DOHH2 (cell line): ENCODE results near the gene P4HA2.

Experiments
- H3F3A ChIP-seq: fragments of 200-600 bp; sonication (generic), shearing (Covaris generic); 2 replicates; pipeline ENCODE4 v1.6.0; 2016; ENCODE audit warnings: antibody characterized with exemption, mild to moderate bottlenecking; ENCODE audit not compliant: control insufficient read depth, insufficient read depth
- H3K27ac ChIP-seq: fragments of 200-600 bp; sonication (generic); 2 replicates; pipeline ENCODE4 v1.5.1; 2014; ENCODE audit warnings: low read depth, mild to moderate bottlenecking, low read length, moderate library complexity
- H3K27me3 ChIP-seq: fragments of 200-600 bp; sonication (generic); 2 replicates; pipeline ENCODE4 v1.6.1; 2014; ENCODE audit warnings: mild to moderate bottlenecking, low read length, mixed read lengths; ENCODE audit not compliant: control insufficient read depth
- H3K36me3 ChIP-seq: fragments of 200-600 bp; sonication (generic); 2 replicates; pipeline ENCODE4 v1.6.1; 2014; ENCODE audit warnings: mild to moderate bottlenecking, low read length, moderate library complexity, mixed read lengths; ENCODE audit not compliant: control insufficient read depth
- H3K4me1 ChIP-seq: fragments of 200-600 bp; sonication (generic); 2 replicates; pipeline ENCODE4 v1.6.1; 2014; ENCODE audit warnings: mild to moderate bottlenecking, low read length, mixed read lengths; ENCODE audit not compliant: control insufficient read depth
- H3K4me2 ChIP-seq: fragments of 200-600 bp; sonication (generic); 2 replicates; pipeline ENCODE4 v1.6.0; 2014; ENCODE audit warnings: mild to moderate bottlenecking, low read length, moderate library complexity
- H3K4me3 ChIP-seq: fragments of 200-600 bp; sonication (generic); 2 replicates; pipeline ENCODE4 v1.5.1; 2014; ENCODE audit warnings: mild to moderate bottlenecking, low read length, mixed read lengths
- H3K79me2 ChIP-seq: fragments of 200-600 bp; sonication (generic); 2 replicates; pipeline ENCODE4 v1.6.1; 2014; ENCODE audit warnings: mild to moderate bottlenecking, low read length, mixed read lengths; ENCODE audit not compliant: control insufficient read depth
- H3K9me2 ChIP-seq: fragments of 200-600 bp; sonication (generic); replicated peaks from 2 replicates; pipeline ENCODE4 v1.6.1; 2014; ENCODE audit warnings: mild to moderate bottlenecking, low read length, mixed read lengths; ENCODE audit not compliant: control insufficient read depth
- H3K9me3 ChIP-seq: fragments of 200-600 bp; sonication (generic); 2 replicates; pipeline ENCODE4 v1.6.1; 2014; ENCODE audit warnings: antibody characterized with exemption, low read length, mixed read lengths; ENCODE audit not compliant: control insufficient read depth, insufficient read depth
- H4K20me1 ChIP-seq: fragments of 200-600 bp; sonication (generic); 2 replicates; pipeline ENCODE4 v1.6.0; 2014; ENCODE audit warnings: low read depth, mild to moderate bottlenecking, antibody characterized with exemption, low read length, moderate library complexity; ENCODE audit not compliant: control insufficient read depth, insufficient read depth
- EZH2phosphoT487 ChIP-seq: fragments of 200-600 bp; sonication (generic); IDR thresholded peaks from 2 replicates; pipeline ENCODE4 v1.6.1; 2017; ENCODE audit warnings: borderline replicate concordance, mild to moderate bottlenecking, antibody characterized with exemption, low read length, moderate library complexity, mixed read lengths
- TF ChIP-seq, protein P1 (sequence below): fragments of 200-600 bp; sonication (generic); IDR thresholded peaks from one replicate; pipeline ENCODE4 v1.5.1; 2014; ENCODE audit warnings: antibody characterized with exemption, mild to moderate bottlenecking, low read depth, low read length; ENCODE audit not compliant: poor library complexity, severe bottlenecking

Gene P4HA2

DNA sequence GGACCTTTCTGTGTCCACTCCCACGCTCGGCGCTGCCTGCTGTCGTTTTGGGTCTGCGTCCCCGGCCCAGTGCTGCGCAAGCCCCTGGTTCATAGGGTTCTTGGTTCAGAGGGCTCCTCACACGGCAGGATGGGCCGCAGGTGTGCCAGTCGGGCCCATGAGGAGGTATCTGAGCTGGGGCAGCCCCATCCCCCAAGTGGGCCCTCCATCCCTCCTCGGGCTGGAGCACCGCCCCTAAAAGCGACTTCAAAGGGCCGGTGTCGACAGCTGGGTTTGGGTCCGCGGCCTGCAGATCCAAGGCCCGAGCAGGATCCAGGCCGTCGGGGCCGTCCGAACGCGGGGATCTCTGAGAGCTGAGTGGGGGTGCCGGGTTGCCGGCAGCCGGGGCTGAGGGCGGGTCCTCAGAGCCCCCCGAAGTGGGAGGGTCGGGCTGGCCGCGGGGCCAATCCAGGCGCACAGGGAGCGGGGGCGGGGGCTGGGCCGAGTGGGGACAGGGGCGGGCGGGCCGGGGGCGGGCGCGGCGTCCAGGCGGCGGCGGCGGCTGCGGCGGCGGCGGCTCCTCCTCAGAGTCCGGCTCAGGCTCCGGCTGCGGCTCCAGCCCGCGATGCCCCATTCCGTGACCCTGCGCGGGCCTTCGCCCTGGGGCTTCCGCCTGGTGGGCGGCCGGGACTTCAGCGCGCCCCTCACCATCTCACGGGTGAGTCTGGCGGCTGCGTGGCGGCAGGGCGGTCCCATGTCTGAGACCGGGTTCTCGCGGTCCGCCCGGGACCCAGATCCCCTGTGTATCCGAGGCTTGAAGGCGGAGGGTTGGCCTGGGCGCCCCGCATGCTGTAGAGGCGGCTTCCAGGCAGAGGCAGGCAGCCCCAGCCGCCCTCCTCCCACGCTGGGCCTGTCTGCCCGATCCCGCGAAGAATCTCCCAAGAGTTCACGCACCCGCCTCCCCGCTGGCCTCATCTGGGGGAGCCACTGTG lies 29.8 kb upstream of the P4HA2 start, which contains the start of gene PDLIM4:
TSS of gene PDLIM4 (plus strand) at position 566 of the 971 bp plus-strand sequence. CDS start at position 605, 39 bp downstream.
- no peak for TF ChIP-seq EZH2phosphoT487
- TF ChIP-seq, protein P1, sequence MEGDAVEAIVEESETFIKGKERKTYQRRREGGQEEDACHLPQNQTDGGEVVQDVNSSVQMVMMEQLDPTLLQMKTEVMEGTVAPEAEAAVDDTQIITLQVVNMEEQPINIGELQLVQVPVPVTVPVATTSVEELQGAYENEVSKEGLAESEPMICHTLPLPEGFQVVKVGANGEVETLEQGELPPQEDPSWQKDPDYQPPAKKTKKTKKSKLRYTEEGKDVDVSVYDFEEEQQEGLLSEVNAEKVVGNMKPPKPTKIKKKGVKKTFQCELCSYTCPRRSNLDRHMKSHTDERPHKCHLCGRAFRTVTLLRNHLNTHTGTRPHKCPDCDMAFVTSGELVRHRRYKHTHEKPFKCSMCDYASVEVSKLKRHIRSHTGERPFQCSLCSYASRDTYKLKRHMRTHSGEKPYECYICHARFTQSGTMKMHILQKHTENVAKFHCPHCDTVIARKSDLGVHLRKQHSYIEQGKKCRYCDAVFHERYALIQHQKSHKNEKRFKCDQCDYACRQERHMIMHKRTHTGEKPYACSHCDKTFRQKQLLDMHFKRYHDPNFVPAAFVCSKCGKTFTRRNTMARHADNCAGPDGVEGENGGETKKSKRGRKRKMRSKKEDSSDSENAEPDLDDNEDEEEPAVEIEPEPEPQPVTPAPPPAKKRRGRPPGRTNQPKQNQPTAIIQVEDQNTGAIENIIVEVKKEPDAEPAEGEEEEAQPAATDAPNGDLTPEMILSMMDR, result no peak
- Histone ChIP-seq H3K27ac (no peak within 1 kb of the TSS), H3K36me3 (no peaks in the 10 kb centered on the region), H3K9me3 (no peaks in the 10 kb centered on the region), H3K79me2 (no peaks in the 10 kb centered on the region), H4K20me1 (no peaks in the 10 kb centered on the region), H3K4me2 (no peak within 1 kb of the TSS), H3K27me3 (peaks cover 3% of the 10 kb centered on the region; the same call in 1 of the 2 replicates), H3K9me2 (no peaks in the 10 kb centered on the region), H3K4me1 (no peaks in the 10 kb centered on the region), H3F3A (no peaks in the 10 kb centered on the region), H3K4me3 (no peak within 1 kb of the TSS)

DNA sequence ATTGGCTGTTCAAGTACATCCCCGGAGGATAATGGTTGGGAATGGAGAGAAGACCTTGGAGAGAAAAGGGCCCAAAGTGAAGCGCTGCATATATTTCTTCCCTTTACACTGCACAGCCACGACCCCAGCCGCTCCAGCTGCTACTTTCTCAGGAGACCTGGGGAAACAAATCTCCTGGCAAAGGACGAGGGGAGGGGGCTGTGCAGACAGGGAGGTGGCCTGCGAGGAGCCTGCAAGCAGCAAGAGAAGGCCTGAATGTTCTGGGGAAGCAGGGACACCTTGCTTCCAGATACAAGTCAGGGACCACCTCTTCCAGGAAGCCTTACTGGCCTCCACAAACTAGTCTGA lies 29.1 kb upstream of the P4HA2 start:
- Histone ChIP-seq H3F3A (no peaks in the 10 kb centered on the region), H3K4me1 (no peaks in the 10 kb centered on the region), H3K9me3 (no peaks in the 10 kb centered on the region), H4K20me1 (no peaks in the 10 kb centered on the region), H3K36me3 (no peaks in the 10 kb centered on the region), H3K79me2 (no peaks in the 10 kb centered on the region), H3K4me2 (no peak overlapping the region), H3K4me3 (no peak overlapping the region), H3K27ac (no peak overlapping the region), H3K27me3 (peaks cover 3% of the 10 kb centered on the region; the same call in 1 of the 2 replicates), H3K9me2 (no peaks in the 10 kb centered on the region)
- TF ChIP-seq, protein P1, result no peak
- no peak for TF ChIP-seq EZH2phosphoT487

DNA sequence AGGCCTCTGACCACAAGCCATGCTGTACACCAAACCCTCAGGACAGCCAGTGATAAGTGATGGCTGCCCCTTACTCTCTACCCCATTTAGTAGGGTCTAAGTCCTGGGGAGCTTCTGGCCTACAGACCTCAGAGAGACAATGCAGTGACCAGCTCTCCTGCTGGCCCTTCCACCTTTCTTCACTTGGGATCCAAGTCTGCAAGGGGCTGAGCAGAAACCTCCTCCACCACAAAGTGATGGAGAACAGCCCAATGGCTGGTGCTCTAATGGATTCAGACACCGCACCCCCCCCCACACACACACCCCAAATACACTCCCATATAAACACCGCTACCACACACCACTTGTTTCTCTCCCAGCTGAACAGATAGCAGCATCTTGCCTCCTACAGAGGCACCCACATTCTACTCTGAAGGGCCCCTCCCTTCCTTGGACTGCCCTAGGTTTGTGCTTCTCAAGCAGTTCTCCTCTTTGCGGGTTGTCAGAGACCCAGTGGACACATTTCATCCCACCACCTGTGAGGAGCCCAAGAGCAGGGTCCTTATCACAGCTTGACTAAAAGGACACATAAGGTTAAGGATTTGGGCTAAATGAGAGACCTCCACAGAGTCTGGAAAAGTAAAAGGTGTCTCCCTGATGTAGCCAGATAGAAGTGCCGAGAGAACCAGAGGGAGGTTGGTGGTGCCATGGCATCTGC lies 28.6 kb upstream of the P4HA2 start:
- H4K20me1 ChIP-seq, result no peaks in the 10 kb centered on the region
- H3K4me1 ChIP-seq, result no peaks in the 10 kb centered on the region
- no peak overlapping the region for H3K4me2 ChIP-seq
- TF ChIP-seq, protein P1, result no peak
- no peak for TF ChIP-seq EZH2phosphoT487
- H3F3A ChIP-seq, result no peaks in the 10 kb centered on the region
- no peaks in the 10 kb centered on the region for H3K36me3 ChIP-seq
- H3K79me2 ChIP-seq, result no peaks in the 10 kb centered on the region
- no peaks in the 10 kb centered on the region for H3K9me2 ChIP-seq
- no peaks in the 10 kb centered on the region for H3K9me3 ChIP-seq
- H3K27ac ChIP-seq, result no peak overlapping the region
- H3K4me3 ChIP-seq, result no peak overlapping the region
- H3K27me3 ChIP-seq, result peaks cover 3% of the 10 kb centered on the region; the same call in 1 of the 2 replicates
